T-cell (primary cell): ENCODE data around the gene PCDHB16. TPM values are rescaled to one million over a fixed set of nuclear protein-coding genes. Genes with fewer than 3 reads are reported as not detected.
"Not testable (repeated sequence)": the region's sequence is repeated elsewhere in the genome, so short reads cannot be mapped to it uniquely, and the experiment has no call there.

Source experiments
- ATAC-seq, 4 experiments: fragments of 200-7000 bp in 3 of 4; fragments of 150-1000 bp in 1 of 4; cut with Tn5 transposase; replicated peaks in 1 of 4; 1 replicate in 3 of 4; 2 replicates in 1 of 4; pipeline ENCODE4 v1.10.0; 2021; ENCODE audit warnings: moderate library complexity in 3 of 4, mild to moderate bottlenecking in 2 of 4, moderate number of reproducible peaks in 1 of 4
- CTCF ChIA-PET, 2 donors: fragments of 300-600 bp; sonication (Branson Sonifier 250); formaldehyde crosslinking; loops; one replicate each; lab custom pipeline; 2022; ENCODE audit warnings: antibody characterized with exemption in 2 of 2; lab: Charles Lee
- POLR2A ChIA-PET, 2 donors: fragments of 300-600 bp; sonication (Branson Sonifier 250); formaldehyde crosslinking; loops; one replicate each; lab custom pipeline; 2022; ENCODE audit warnings: antibody characterized with exemption in 2 of 2; lab: Charles Lee
- DNase-seq, 35 experiments: peaks; one replicate each; pipeline versions ENCODE4 v3.0.0 to v3.0.0-alpha.2; 2013 to 2023
- H3K27ac ChIP-seq: one replicate; pipeline ENCODE4 v1.5.1; 2013; ENCODE audit warnings: low read length
- H3K27me3 ChIP-seq, 2 experiments: replicated peaks in 1 of 2; 1 replicate in 1 of 2; 2 replicates in 1 of 2; pipeline versions ENCODE4 v1.6.1 to v1.7.0; 2013; ENCODE audit warnings: low read length in 1 of 2, mixed read lengths in 1 of 2; ENCODE audit not compliant: control insufficient read depth in 2 of 2, insufficient read depth in 2 of 2; ENCODE audit errors: extremely low read depth in 1 of 2
- H3K36me3 ChIP-seq, 2 donors: 1 replicate in 1 of 2; 2 replicates in 1 of 2; pipeline versions ENCODE4 v1.6.1 to v1.7.0; 2013; ENCODE audit warnings: low read length in 1 of 2; ENCODE audit not compliant: control insufficient read depth in 2 of 2, insufficient read depth in 1 of 2; ENCODE audit errors: extremely low read depth in 1 of 2
- H3K4me1 ChIP-seq, 2 experiments: 1 replicate in 1 of 2; 2 replicates in 1 of 2; pipeline versions ENCODE4 v1.6.1 to v1.7.0; 2013; ENCODE audit warnings: low read length in 2 of 2, mixed read lengths in 1 of 2; ENCODE audit not compliant: insufficient read depth in 2 of 2, control insufficient read depth in 1 of 2; ENCODE audit errors: extremely low read depth in 1 of 2
- H3K4me3 ChIP-seq, 2 donors: 1 replicate in 1 of 2; 2 replicates in 1 of 2; pipeline versions ENCODE4 v1.5.1 to v1.7.0; 2013; ENCODE audit warnings: mild to moderate bottlenecking in 2 of 2, low read length in 1 of 2, moderate library complexity in 1 of 2; ENCODE audit not compliant: control insufficient read depth in 1 of 2; ENCODE audit errors: extremely low read depth in 1 of 2
- H3K9me3 ChIP-seq: 2 replicates; pipeline ENCODE4 v1.7.0; 2013
- H3K27ac Mint-ChIP-seq, 2 donors: one replicate each; pipeline ENCODE4 v1.8.0; 2020 to 2021; ENCODE audit warnings: mild to moderate bottlenecking in 2 of 2, mixed read lengths in 2 of 2
- H3K27me3 Mint-ChIP-seq, 2 donors: one replicate each; pipeline ENCODE4 v1.8.0; 2021 to 2022; ENCODE audit warnings: mixed read lengths in 2 of 2
- H3K36me3 Mint-ChIP-seq: one replicate; pipeline ENCODE4 v1.8.0; 2021; ENCODE audit warnings: mixed read lengths
- H3K4me1 Mint-ChIP-seq, 3 donors: one replicate each; pipeline ENCODE4 v1.8.0; 2020 to 2022; ENCODE audit warnings: mixed read lengths in 3 of 3, mild to moderate bottlenecking in 1 of 3
- H3K4me3 Mint-ChIP-seq, 3 donors: one replicate each; pipeline ENCODE4 v1.8.0; 2020 to 2022; ENCODE audit warnings: mild to moderate bottlenecking in 3 of 3, mixed read lengths in 3 of 3, moderate library complexity in 3 of 3
- H3K9me3 Mint-ChIP-seq, 3 donors: one replicate each; pipeline ENCODE4 v1.8.0; 2020 to 2022; ENCODE audit warnings: mixed read lengths in 3 of 3
- WGBS: methylation state at CpG from one replicate; pipeline ENCODE4 v1.1.5; 2013; ENCODE audit warnings: missing lambda C conversion rate; ENCODE audit not compliant: insufficient coverage; 5-methylcytosine and 5-hydroxymethylcytosine counted together
- total RNA-seq, 35 experiments: library from RNA in 6 of 35; stranded (reverse) in 6 of 35; fragments of 120-200 nt in 1 of 35; gene quantifications; one replicate each; pipeline versions ENCODE4 v1.2.1 to v1.2.4 and lab custom pipeline; 2013 to 2026

PCDHB16 gene
- total RNA-seq, 5 donors from 2014 or later (not counting 1 experiment from before 2014, with no cell fraction given), result not detected

- H3K36me3 Mint-ChIP-seq, H3K4me3 ChIP-seq, H3K4me1 ChIP-seq, H3K36me3 ChIP-seq, POLR2A ChIA-PET, H3K9me3 ChIP-seq, CTCF ChIA-PET, H3K4me3 Mint-ChIP-seq, DNase-seq, ATAC-seq, H3K27ac ChIP-seq, H3K4me1 Mint-ChIP-seq: not testable (repeated sequence)
- peaks cover 2 to 24% of the 10 kb centered on the region in 2 experiments for H3K27me3 ChIP-seq
- peak overlapping the region in 1 of 2 donors; percentile 52 for H3K27ac Mint-ChIP-seq
- H3K27me3 Mint-ChIP-seq, result peaks cover 27 to 35% of the 10 kb centered on the region in 2 donors
- H3K9me3 Mint-ChIP-seq, result peaks cover 5 to 12% (median 8%) of the 10 kb centered on the region in 3 donors
- WGBS, result 44% methylated on average over 15 of the region's 32 CpGs
These were observed 2.3 kb upstream of the PCDHB16 start for GRCh38 chr5:141179876-141180275.

GRCh38 chr5:141180313-141180712, 1.9 kb upstream of the PCDHB16 start:
- peaks cover 2 to 12% (median 12%) of the 10 kb centered on the region in 3 donors for H3K9me3 Mint-ChIP-seq
- peaks cover 31 to 37% of the 10 kb centered on the region in 2 donors for H3K27me3 Mint-ChIP-seq
- H3K4me3 Mint-ChIP-seq, result no peak overlapping the region
- Histone ChIP-seq H3K27ac (no peak overlapping the region), H3K9me3 (no peaks in the 10 kb centered on the region), H3K36me3 (no peaks in the 10 kb centered on the region), H3K27me3 (peaks cover 2 to 23% of the 10 kb centered on the region in 2 experiments), H3K4me3 (no peak overlapping the region), H3K4me1 (no peaks in the 10 kb centered on the region)
- peak overlapping the region in 1 of 2 donors; percentile 52 for H3K27ac Mint-ChIP-seq
- DNase-seq (no peak), ATAC-seq (no peak)
- ChIA-PET CTCF (no interaction called here), POLR2A (no interaction called here)
- WGBS, result 71% methylated on average over 1 of the region's 1 CpG
- H3K36me3 Mint-ChIP-seq, result peaks cover 4% of the 10 kb centered on the region
- peaks cover 0 to 2% (median 0%) of the 10 kb centered on the region in 3 donors for H3K4me1 Mint-ChIP-seq

- H3K27me3 ChIP-seq, result peaks cover 5 to 27% of the 10 kb centered on the region in 2 experiments
- H3K4me1 ChIP-seq, H3K9me3 ChIP-seq, ATAC-seq, H3K27ac Mint-ChIP-seq, POLR2A ChIA-PET, H3K4me3 Mint-ChIP-seq, DNase-seq, CTCF ChIA-PET, H3K27ac ChIP-seq, H3K36me3 ChIP-seq, H3K4me3 ChIP-seq, H3K36me3 Mint-ChIP-seq: not testable (repeated sequence)
- Mint-ChIP-seq H3K9me3 (peaks cover 10 to 19% (median 16%) of the 10 kb centered on the region in 3 donors), H3K4me1 (peaks cover 4 to 14% (median 7%) of the 10 kb centered on the region in 3 donors), H3K27me3 (peaks cover 56 to 62% of the 10 kb centered on the region in 2 donors)
- 39% methylated on average over 21 of the region's 69 CpGs for whole genome bisulfite sequencing
These were observed 2.1 kb downstream of the PCDHB16 start for GRCh38 chr5:141184117-141184855.

- DNase-seq, result peak in 14 of 35 experiments; percentile 5 to 45 (median 19)
- no peaks in the 10 kb centered on the region for H3K4me1 ChIP-seq
- 9% methylated on average over 6 of the region's 9 CpGs for WGBS
- ChIA-PET POLR2A (no interaction called here), CTCF (interaction anchor here (1.0 to 1.3 kb wide), 2 partner anchors 10 to 377 kb away, joined by 3 to 6 read pairs; no protein-coding TSS in a partner anchor)
- no peaks in the 10 kb centered on the region for H3K36me3 ChIP-seq
- H3K36me3 Mint-ChIP-seq, result peaks cover 4% of the 10 kb centered on the region
- H3K4me3 Mint-ChIP-seq, result peak within 1 kb of the TSS; percentile 13 to 46 (median 42)
- peaks cover 65 to 72% of the 10 kb centered on the region in 2 donors for H3K27me3 Mint-ChIP-seq
- peaks cover 16 to 21% (median 18%) of the 10 kb centered on the region in 3 donors for H3K9me3 Mint-ChIP-seq
- no peak within 1 kb of the TSS for H3K27ac Mint-ChIP-seq
- peaks cover 4 to 14% (median 7%) of the 10 kb centered on the region in 3 donors for H3K4me1 Mint-ChIP-seq
- peaks cover 8 to 26% of the 10 kb centered on the region in 2 experiments for H3K27me3 ChIP-seq
- H3K27ac ChIP-seq, result no peak within 1 kb of the TSS
- ATAC-seq, result no peak
- no peaks in the 10 kb centered on the region for H3K9me3 ChIP-seq
- no peak within 1 kb of the TSS for H3K4me3 ChIP-seq
These were observed 4.8 kb downstream of the PCDHB16 start, which contains the start of gene PCDHB9 for GRCh38 chr5:141186897-141187512. Gene PCDHB9, plus strand, starts transcription at chr5:141187161. Its CDS starts 158 bp downstream, at chr5:141187319.

GRCh38 chr5:141188682-141189081, 6.5 kb downstream of the PCDHB16 start:
- H3K36me3 Mint-ChIP-seq, DNase-seq, POLR2A ChIA-PET, H3K36me3 ChIP-seq, CTCF ChIA-PET, H3K9me3 ChIP-seq, H3K27ac Mint-ChIP-seq, H3K4me3 ChIP-seq, H3K27ac ChIP-seq, H3K4me3 Mint-ChIP-seq, H3K4me1 ChIP-seq, ATAC-seq: not testable (repeated sequence)
- 41% methylated on average over 3 of the region's 37 CpGs for WGBS
- peaks cover 5 to 24% of the 10 kb centered on the region in 2 experiments for H3K27me3 ChIP-seq
- peaks cover 57 to 71% of the 10 kb centered on the region in 2 donors for H3K27me3 Mint-ChIP-seq
- peaks cover 4 to 14% (median 8%) of the 10 kb centered on the region in 3 donors for H3K4me1 Mint-ChIP-seq
- peaks cover 18 to 22% (median 21%) of the 10 kb centered on the region in 3 donors for H3K9me3 Mint-ChIP-seq

GRCh38 chr5:141189131-141189530, 6.9 kb downstream of the PCDHB16 start:
- H3K4me3 ChIP-seq, H3K27ac ChIP-seq, DNase-seq, H3K4me3 Mint-ChIP-seq, H3K36me3 ChIP-seq, H3K4me1 ChIP-seq, H3K9me3 ChIP-seq, POLR2A ChIA-PET, ATAC-seq, CTCF ChIA-PET, H3K36me3 Mint-ChIP-seq, H3K27ac Mint-ChIP-seq: not testable (repeated sequence)
- peaks cover 5 to 24% of the 10 kb centered on the region in 2 experiments for H3K27me3 ChIP-seq
- Mint-ChIP-seq H3K9me3 (peaks cover 18 to 22% (median 21%) of the 10 kb centered on the region in 3 donors), H3K4me1 (peaks cover 4 to 14% (median 8%) of the 10 kb centered on the region in 3 donors), H3K27me3 (peaks cover 57 to 70% of the 10 kb centered on the region in 2 donors)
- 67% methylated on average over 6 of the region's 35 CpGs for WGBS
